Pancreas (tissue), 10 donors: Measurements from ENCODE around the gene DAD1. TPM values are rescaled to one million over a fixed set of nuclear protein-coding genes. Genes with fewer than 3 reads are reported as not detected.

ENCODE experiments used
- ATAC-seq, 4 donors: fragments of 200-7000 bp; cut with Tn5 transposase; one replicate each; pipeline versions ENCODE4 v1.8.0 to v1.9.1; 2020; ENCODE audit warnings: mild to moderate bottlenecking in 4 of 4, moderate library complexity in 4 of 4
- DNase-seq, 6 donors: peaks; one replicate each; pipeline ENCODE4 v3.0.0-alpha.2; 2020
- FAIRE-seq: peaks from 2 replicates; lab custom pipeline; 2012; peaks lifted over from hg19 to GRCh38; lab: Jason Lieb, UNC
- H3K27ac ChIP-seq, 4 donors: fragments of 200-600 bp; sonication (generic); 1 replicate in 3 of 4; 2 replicates in 1 of 4; pipeline versions ENCODE4 v1.5.0 to v1.8.0; 2020
- H3K27me3 ChIP-seq, 4 donors: fragments of 200-600 bp; one replicate each; pipeline ENCODE4 v1.8.0; 2021
- H3K36me3 ChIP-seq, 3 donors: fragments of 200-600 bp; sonication (generic) in 1 of 3; one replicate each; pipeline versions ENCODE4 v1.5.0 to v1.8.0; 2020 to 2021
- H3K4me1 ChIP-seq, 3 donors: fragments of 200-600 bp; one replicate each; pipeline ENCODE4 v1.8.0; 2021
- H3K4me3 ChIP-seq, 4 donors: fragments of 200-600 bp; sonication (generic) in 2 of 4; one replicate each; pipeline versions ENCODE4 v1.5.0 to v1.8.0; 2020 to 2021
- H3K9me3 ChIP-seq, 4 donors: fragments of 200-600 bp; one replicate each; pipeline ENCODE4 v1.8.0; 2021
- WGBS, 2 donors: extraction: QIAGEN DNeasy Blood & Tissue Kit; methylation state at CpG; one replicate each; pipeline ENCODE4 v1.1.7; 2013; 5-methylcytosine and 5-hydroxymethylcytosine counted together
- intact Hi-C, 3 donors: fragments of 100-400 bp; cut with DNase I; formaldehyde crosslinking; loops; one replicate each; pipeline versions ENCODE4 v1.11.1 to v1.14.2; 2022
- polyA plus RNA-seq, 2 donors: library from polyadenylated mRNA; stranded (reverse); fragments of 200-250 nt; gene quantifications; one replicate each; pipeline ENCODE4 v1.2.3, GENCODE V29; 2013
- total RNA-seq, 6 donors: library from RNA; stranded (reverse); fragmentation: NEBNext Ultra II Directional in 4 of 6; extraction: Animal tissue kit (Norgen Biotek cat#: 25700) in 4 of 6; gene quantifications; one replicate each; pipeline versions ENCODE4 v1.2.1 to v1.2.4, GENCODE V29; 2021 to 2023
- TF ChIP-seq, protein P1 (sequence below), 4 donors: fragments of 200-600 bp; sonication (generic) in 3 of 4; IDR thresholded peaks; one replicate each; pipeline versions ENCODE4 v1.5.0 to v1.8.0; 2021; ENCODE audit warnings: antibody characterized with exemption in 4 of 4
- donor health status: healthy with polysubstance abuse.
- donor health status: DM: no; HTN: no; CAD: no; lungs with moderate emphysema.
- donor health status: DM: no; HTN: no; CAD: no.
- donor health status: control.
- donor health status: control.
- donor health status: Bipolar disorder and iron deficiency.
- donor health status: DM: yes; HTN: yes; CAD: no.
- donor health status: DM: no; HTN: no; CAD: no.
- donor health status: DM: no; HTN: no; CAD: no.
- donor health status: DM: yes; HTN: yes; CAD: no.

DAD1 gene
- total and polyA plus RNA-seq, 8 donors = 58.2 to 178 (median 85.2) TPM

GRCh38 chr14:22526218-22526617 lies 62.8 kb downstream of the DAD1 start:
- no peaks in the 10 kb centered on the region for H3K9me3 ChIP-seq
- H3K4me3 ChIP-seq = no peak overlapping the region
- TF ChIP-seq, protein P1, sequence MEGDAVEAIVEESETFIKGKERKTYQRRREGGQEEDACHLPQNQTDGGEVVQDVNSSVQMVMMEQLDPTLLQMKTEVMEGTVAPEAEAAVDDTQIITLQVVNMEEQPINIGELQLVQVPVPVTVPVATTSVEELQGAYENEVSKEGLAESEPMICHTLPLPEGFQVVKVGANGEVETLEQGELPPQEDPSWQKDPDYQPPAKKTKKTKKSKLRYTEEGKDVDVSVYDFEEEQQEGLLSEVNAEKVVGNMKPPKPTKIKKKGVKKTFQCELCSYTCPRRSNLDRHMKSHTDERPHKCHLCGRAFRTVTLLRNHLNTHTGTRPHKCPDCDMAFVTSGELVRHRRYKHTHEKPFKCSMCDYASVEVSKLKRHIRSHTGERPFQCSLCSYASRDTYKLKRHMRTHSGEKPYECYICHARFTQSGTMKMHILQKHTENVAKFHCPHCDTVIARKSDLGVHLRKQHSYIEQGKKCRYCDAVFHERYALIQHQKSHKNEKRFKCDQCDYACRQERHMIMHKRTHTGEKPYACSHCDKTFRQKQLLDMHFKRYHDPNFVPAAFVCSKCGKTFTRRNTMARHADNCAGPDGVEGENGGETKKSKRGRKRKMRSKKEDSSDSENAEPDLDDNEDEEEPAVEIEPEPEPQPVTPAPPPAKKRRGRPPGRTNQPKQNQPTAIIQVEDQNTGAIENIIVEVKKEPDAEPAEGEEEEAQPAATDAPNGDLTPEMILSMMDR (IDR thresholded peaks at IDR 0.05) = no peak
- H3K27me3 ChIP-seq = no peaks in the 10 kb centered on the region
- no peak overlapping the region for H3K27ac ChIP-seq
- intact Hi-C loops = no loop called here
- ATAC-seq (no peak), FAIRE-seq (no peak), DNase-seq (no peak)
- WGBS, 2 donors = 75 to 91% methylated on average over 5 of the region's 5 CpGs
- no peaks in the 10 kb centered on the region for H3K36me3 ChIP-seq
- peaks cover 0 to 10% (median 0%) of the 10 kb centered on the region in 3 donors for H3K4me1 ChIP-seq

DNA sequence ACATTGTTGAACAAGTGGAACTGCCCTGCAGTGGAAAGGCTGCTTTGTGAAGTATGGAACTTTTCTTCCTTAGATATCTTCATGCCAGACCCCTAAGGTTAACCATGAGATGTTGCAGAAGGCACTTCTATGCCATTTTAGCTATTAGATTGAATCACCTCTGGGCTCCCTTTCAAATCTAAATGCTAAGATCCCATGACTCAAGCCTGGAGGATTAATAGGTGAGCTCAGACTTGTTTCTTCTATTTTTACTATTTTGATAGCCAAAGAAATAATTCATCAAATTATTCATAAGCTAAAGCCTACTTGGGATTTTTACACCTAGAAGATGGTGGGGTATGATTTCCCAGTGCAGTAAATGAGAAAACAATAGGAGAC lies 64.3 kb downstream of the DAD1 start:
- H3K27me3 ChIP-seq = no peaks in the 10 kb centered on the region
- no peak overlapping the region for H3K27ac ChIP-seq
- H3K4me3 ChIP-seq = no peak overlapping the region
- FAIRE-seq = no peak
- TF ChIP-seq, protein P1 (IDR thresholded peaks at IDR 0.05) = no peak
- no peaks in the 10 kb centered on the region for H3K36me3 ChIP-seq
- H3K4me1 ChIP-seq = peaks cover 0 to 10% (median 0%) of the 10 kb centered on the region in 3 donors
- ATAC-seq = no peak
- no peak for DNase-seq
- no peaks in the 10 kb centered on the region for H3K9me3 ChIP-seq
- intact Hi-C loops = no loop called here

- no peaks in the 10 kb centered on the region for H3K9me3 ChIP-seq
- FAIRE-seq (no peak), DNase-seq (no peak), ATAC-seq (no peak)
- no peaks in the 10 kb centered on the region for H3K27me3 ChIP-seq
- H3K36me3 ChIP-seq = no peaks in the 10 kb centered on the region
- intact Hi-C loops = no loop called here
- TF ChIP-seq, protein P1 (IDR thresholded peaks at IDR 0.05) = no peak
- no peak overlapping the region for H3K4me3 ChIP-seq
- no peak overlapping the region for H3K27ac ChIP-seq
- WGBS, 2 donors = 85 to 87% methylated on average over 11 of the region's 11 CpGs
- H3K4me1 ChIP-seq = peaks cover 0 to 10% (median 0%) of the 10 kb centered on the region in 3 donors
Observed at GRCh38 chr14:22524115-22524783, 64.8 kb downstream of the DAD1 start.

GRCh38 chr14:22523283-22523682 lies 65.7 kb downstream of the DAD1 start:
- no peak for ATAC-seq
- Histone ChIP-seq H3K4me3 (no peak overlapping the region), H3K9me3 (no peaks in the 10 kb centered on the region), H3K27me3 (no peaks in the 10 kb centered on the region), H3K27ac (no peak overlapping the region), H3K36me3 (no peaks in the 10 kb centered on the region), H3K4me1 (peaks cover 0 to 10% (median 0%) of the 10 kb centered on the region in 3 donors)
- FAIRE-seq = no peak
- TF ChIP-seq, protein P1 (IDR thresholded peaks at IDR 0.05) = no peak
- no peak for DNase-seq
- intact Hi-C loops = no loop called here

DNA sequence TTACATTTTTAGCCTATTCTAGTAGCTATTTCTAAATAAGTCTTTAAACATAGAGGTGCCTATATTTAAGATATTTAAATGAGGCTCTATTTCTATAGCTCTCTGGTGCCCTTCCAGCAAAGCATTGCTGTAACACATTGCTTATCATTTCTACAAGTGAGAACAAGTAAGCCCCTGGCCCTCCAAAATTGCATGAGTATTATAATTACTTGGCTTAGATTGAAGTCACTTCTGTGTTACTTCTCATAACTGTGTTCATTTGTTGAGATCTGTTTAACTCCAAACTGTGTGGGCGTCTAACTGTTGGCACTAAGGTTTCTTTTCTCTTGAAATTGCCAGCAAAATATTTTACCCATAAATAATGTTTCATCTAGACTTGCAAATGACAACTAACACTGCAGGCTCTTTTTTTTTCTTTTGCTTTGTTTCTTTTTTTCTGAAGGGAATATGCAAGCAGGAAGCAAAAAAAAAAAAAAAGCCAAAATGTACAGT lies 66.5 kb downstream of the DAD1 start:
- FAIRE-seq = no peak
- 55 to 75% methylated on average over 1 of the region's 1 CpG for WGBS, 2 donors
- intact Hi-C loops = no loop called here
- DNase-seq = no peak
- no peak for ATAC-seq
- H3K9me3 ChIP-seq = no peaks in the 10 kb centered on the region
- H3K27ac ChIP-seq = peak overlapping the region in 1 of 4 donors; percentile 5
- TF ChIP-seq, protein P1 (IDR thresholded peaks at IDR 0.05) = no peak
- H3K4me3 ChIP-seq = no peak overlapping the region
- no peaks in the 10 kb centered on the region for H3K27me3 ChIP-seq
- H3K4me1 ChIP-seq = peaks cover 0 to 10% (median 0%) of the 10 kb centered on the region in 3 donors
- H3K36me3 ChIP-seq = no peaks in the 10 kb centered on the region
